ENCODE data around the gene MAP3K13.

- TF ChIP-seq, protein P1, sequence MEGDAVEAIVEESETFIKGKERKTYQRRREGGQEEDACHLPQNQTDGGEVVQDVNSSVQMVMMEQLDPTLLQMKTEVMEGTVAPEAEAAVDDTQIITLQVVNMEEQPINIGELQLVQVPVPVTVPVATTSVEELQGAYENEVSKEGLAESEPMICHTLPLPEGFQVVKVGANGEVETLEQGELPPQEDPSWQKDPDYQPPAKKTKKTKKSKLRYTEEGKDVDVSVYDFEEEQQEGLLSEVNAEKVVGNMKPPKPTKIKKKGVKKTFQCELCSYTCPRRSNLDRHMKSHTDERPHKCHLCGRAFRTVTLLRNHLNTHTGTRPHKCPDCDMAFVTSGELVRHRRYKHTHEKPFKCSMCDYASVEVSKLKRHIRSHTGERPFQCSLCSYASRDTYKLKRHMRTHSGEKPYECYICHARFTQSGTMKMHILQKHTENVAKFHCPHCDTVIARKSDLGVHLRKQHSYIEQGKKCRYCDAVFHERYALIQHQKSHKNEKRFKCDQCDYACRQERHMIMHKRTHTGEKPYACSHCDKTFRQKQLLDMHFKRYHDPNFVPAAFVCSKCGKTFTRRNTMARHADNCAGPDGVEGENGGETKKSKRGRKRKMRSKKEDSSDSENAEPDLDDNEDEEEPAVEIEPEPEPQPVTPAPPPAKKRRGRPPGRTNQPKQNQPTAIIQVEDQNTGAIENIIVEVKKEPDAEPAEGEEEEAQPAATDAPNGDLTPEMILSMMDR (IDR thresholded peaks at IDR 0.05), result no peak
- no peak for TF ChIP-seq POLR2A (IDR thresholded peaks at IDR 0.05)
Observed at GRCh38 chr3:185504636-185505035, 141.7 kb downstream of the MAP3K13 start.
